Esophagus muscularis mucosa (tissue), 4 donors: ENCODE measurements around the gene BTG2.
A peak's percentile ranks its signal among the peaks of the same experiment; 100 is the strongest.

Experiments used
- CTCF ChIP-seq, 3 experiments: fragments of 200-600 bp in 2 of 3; fragments of 450-650 bp in 1 of 3; sonication (generic) in 2 of 3; IDR thresholded peaks; one replicate each; pipeline ENCODE4 v1.5.1; 2017 to 2019; ENCODE audit warnings: antibody characterized with exemption in 3 of 3, mild to moderate bottlenecking in 2 of 3, moderate library complexity in 1 of 3
- EP300 ChIP-seq: sonication (generic); formaldehyde crosslinking; IDR thresholded peaks from one replicate; pipeline ENCODE4 v1.6.1; 2017; ENCODE audit warnings: antibody characterized with exemption
- POLR2A ChIP-seq: fragments of 450-650 bp; IDR thresholded peaks from one replicate; pipeline ENCODE4 v1.6.1; 2017; ENCODE audit warnings: antibody characterized with exemption, moderate library complexity, mild to moderate bottlenecking, low read depth
- POLR2AphosphoS5 ChIP-seq, 2 donors: sonication (generic); formaldehyde crosslinking; IDR thresholded peaks; one replicate each; pipeline ENCODE4 v1.6.1; 2017; ENCODE audit warnings: antibody characterized with exemption in 2 of 2

GRCh38 chr1:203278082-203278884 is 27.0 kb upstream of the BTG2 start:
- TF ChIP-seq CTCF (IDR thresholded peaks at IDR 0.05) (peak in 1 of 3 experiments; percentile 13), POLR2A (peak; percentile 17), POLR2AphosphoS5 (IDR thresholded peaks at IDR 0.05) (peak in 1 of 2 donors; percentile 94), EP300 (peak; percentile 99)
